ENCODE measurements around the gene EGF. TPM values are rescaled to one million over a fixed set of nuclear protein-coding genes. Genes with fewer than 3 reads are reported as not detected.

The EGF gene
- total RNA-seq, 1 donor from 2014 or later = not detected

GRCh38 chr4:109985993-109986974, 73.6 kb downstream of the EGF start:
- Mint-ChIP-seq H3K27ac (ENCODE audit: unreplicated experiment) (no peak overlapping the region), H3K36me3 (ENCODE audit: unreplicated experiment) (no peaks in the 10 kb centered on the region), H3K27me3 (ENCODE audit: unreplicated experiment) (no peaks in the 10 kb centered on the region), H3K9me3 (ENCODE audit: unreplicated experiment) (no peaks in the 10 kb centered on the region), H3K4me3 (ENCODE audit: unreplicated experiment) (no peak overlapping the region), H3K4me1 (ENCODE audit: low read depth, unreplicated experiment) (no peaks in the 10 kb centered on the region)
- DNase-seq = no peak
- no peak for TF ChIP-seq CTCF (IDR thresholded peaks at IDR 0.05; ENCODE audit: partially characterized antibody, unreplicated experiment)

GRCh38 chr4:109989044-109989443, 76.4 kb downstream of the EGF start:
- no peak for DNase-seq
- TF ChIP-seq CTCF (IDR thresholded peaks at IDR 0.05; ENCODE audit: partially characterized antibody, unreplicated experiment) = no peak
- Mint-ChIP-seq H3K36me3 (ENCODE audit: unreplicated experiment) (no peaks in the 10 kb centered on the region), H3K9me3 (ENCODE audit: unreplicated experiment) (no peaks in the 10 kb centered on the region), H3K27me3 (ENCODE audit: unreplicated experiment) (no peaks in the 10 kb centered on the region), H3K27ac (ENCODE audit: unreplicated experiment) (no peak overlapping the region), H3K4me3 (ENCODE audit: unreplicated experiment) (no peak overlapping the region), H3K4me1 (ENCODE audit: low read depth, unreplicated experiment) (no peaks in the 10 kb centered on the region)

GRCh38 chr4:109989618-109990017, 76.9 kb downstream of the EGF start:
- H3K36me3 Mint-ChIP-seq (ENCODE audit: unreplicated experiment) = no peaks in the 10 kb centered on the region
- H3K4me1 Mint-ChIP-seq (ENCODE audit: low read depth, unreplicated experiment) = no peaks in the 10 kb centered on the region
- DNase-seq = no peak
- TF ChIP-seq CTCF (IDR thresholded peaks at IDR 0.05; ENCODE audit: partially characterized antibody, unreplicated experiment) = no peak
- no peak overlapping the region for H3K4me3 Mint-ChIP-seq (ENCODE audit: unreplicated experiment)
- no peaks in the 10 kb centered on the region for H3K27me3 Mint-ChIP-seq (ENCODE audit: unreplicated experiment)
- no peaks in the 10 kb centered on the region for H3K9me3 Mint-ChIP-seq (ENCODE audit: unreplicated experiment)
- no peak overlapping the region for H3K27ac Mint-ChIP-seq (ENCODE audit: unreplicated experiment)

GRCh38 chr4:109990261-109991257, 77.9 kb downstream of the EGF start:
- no peak overlapping the region for H3K27ac Mint-ChIP-seq (ENCODE audit: unreplicated experiment)
- DNase-seq = no peak

More at GRCh38 chr4:109990261-109991257, 77.9 kb downstream of the EGF start:
- no peaks in the 10 kb centered on the region for H3K9me3 Mint-ChIP-seq (ENCODE audit: unreplicated experiment)
- H3K4me3 Mint-ChIP-seq (ENCODE audit: unreplicated experiment) = no peak overlapping the region
- no peaks in the 10 kb centered on the region for H3K36me3 Mint-ChIP-seq (ENCODE audit: unreplicated experiment)
- no peaks in the 10 kb centered on the region for H3K27me3 Mint-ChIP-seq (ENCODE audit: unreplicated experiment)
- no peak for TF ChIP-seq CTCF (IDR thresholded peaks at IDR 0.05; ENCODE audit: partially characterized antibody, unreplicated experiment)
- H3K4me1 Mint-ChIP-seq (ENCODE audit: low read depth, unreplicated experiment) = no peaks in the 10 kb centered on the region

All from glutamatergic neuron (in vitro differentiated cells).